GM23338 (cell line): ENCODE data around the gene POU3F1. TPM values are rescaled to one million over a fixed set of nuclear protein-coding genes. Genes with fewer than 3 reads are reported as not detected.

ENCODE experiments used
- ATAC-seq: fragments of 200-7000 bp; cut with Tn5 transposase; 3 replicates; pipeline ENCODE4 v1.9.1; 2020
- DNase-seq: peaks from one replicate; pipeline ENCODE4 v3.0.0-alpha.2; 2015; ENCODE audit warnings: low spot score
- H2AFZ ChIP-seq: fragments of 200-600 bp; sonication (generic); 2 replicates; pipeline ENCODE4 v1.8.0; 2016; ENCODE audit warnings: antibody characterized with exemption, mild to moderate bottlenecking, moderate library complexity
- H3F3A ChIP-seq: fragments of 200-600 bp; sonication (generic); replicated peaks from 2 replicates; pipeline ENCODE4 v1.8.0; 2017; ENCODE audit warnings: antibody characterized with exemption, mixed run types, low read depth
- H3K27ac ChIP-seq: fragments of 200-600 bp; sonication (generic); 2 replicates; pipeline ENCODE4 v1.6.1; 2016; ENCODE audit warnings: low read depth
- H3K27me3 ChIP-seq: fragments of 200-600 bp; sonication (generic); 2 replicates; pipeline ENCODE4 v1.8.0; 2016; ENCODE audit warnings: mild to moderate bottlenecking, mixed run types, moderate library complexity; ENCODE audit not compliant: insufficient read depth
- H3K36me3 ChIP-seq: fragments of 200-600 bp; sonication (generic); 2 replicates; pipeline ENCODE4 v1.8.0; 2016; ENCODE audit warnings: mild to moderate bottlenecking; ENCODE audit not compliant: insufficient read depth
- H3K4me1 ChIP-seq: fragments of 200-600 bp; sonication (generic); 2 replicates; pipeline ENCODE4 v1.8.0; 2016; ENCODE audit warnings: mild to moderate bottlenecking, moderate library complexity; ENCODE audit not compliant: insufficient read depth
- H3K4me2 ChIP-seq: fragments of 200-600 bp; sonication (generic); 2 replicates; pipeline ENCODE4 v1.7.1; 2017; ENCODE audit warnings: mixed run types
- H3K4me3 ChIP-seq: fragments of 200-600 bp; sonication (generic); 2 replicates; pipeline ENCODE4 v1.6.1; 2016; ENCODE audit warnings: mixed run types
- H3K79me2 ChIP-seq: fragments of 200-600 bp; sonication (generic); replicated peaks from 2 replicates; pipeline ENCODE4 v1.8.0; 2017; ENCODE audit warnings: mild to moderate bottlenecking; ENCODE audit not compliant: insufficient read depth
- H3K9me2 ChIP-seq: fragments of 200-600 bp; sonication (generic); 2 replicates; pipeline ENCODE4 v1.8.0; 2017; ENCODE audit not compliant: insufficient read depth
- H4K20me1 ChIP-seq: fragments of 200-600 bp; sonication (generic); replicated peaks from 2 replicates; pipeline ENCODE4 v1.8.0; 2017; ENCODE audit warnings: mild to moderate bottlenecking; ENCODE audit not compliant: insufficient read depth
- H3K27ac Mint-ChIP-seq: 2 replicates; pipeline ENCODE4 v1.8.0; 2020; ENCODE audit warnings: inconsistent platforms, mild to moderate bottlenecking, moderate library complexity, mixed read lengths
- H3K27me3 Mint-ChIP-seq: 3 replicates; pipeline ENCODE4 v1.8.0; 2022; ENCODE audit warnings: low read depth, mild to moderate bottlenecking, moderate library complexity, mixed read lengths, inconsistent platforms; ENCODE audit not compliant: insufficient read depth, poor library complexity
- H3K36me3 Mint-ChIP-seq: 3 replicates; pipeline ENCODE4 v1.8.0; 2021; ENCODE audit warnings: low read depth, mild to moderate bottlenecking, inconsistent platforms, moderate library complexity, mixed read lengths
- H3K4me1 Mint-ChIP-seq: 3 replicates; pipeline ENCODE4 v1.8.0; 2020; ENCODE audit warnings: mild to moderate bottlenecking, inconsistent platforms, mixed read lengths
- H3K4me3 Mint-ChIP-seq: 3 replicates; pipeline ENCODE4 v1.8.0; 2021; ENCODE audit warnings: moderate library complexity, mild to moderate bottlenecking, inconsistent platforms, mixed read lengths
- H3K9me3 Mint-ChIP-seq: 3 replicates; pipeline ENCODE4 v1.8.0; 2020; ENCODE audit warnings: moderate library complexity, mild to moderate bottlenecking, inconsistent platforms, mixed read lengths
- CTCF ChIP-seq, 2 experiments: fragments of 200-600 bp in 1 of 2; sonication (generic) in 1 of 2; conservative IDR thresholded peaks; 2 replicates each; pipeline versions ENCODE4 v1.5.1 to v1.6.1; 2016 to 2017; ENCODE audit warnings: antibody characterized with exemption in 2 of 2, low read depth in 2 of 2, mild to moderate bottlenecking in 2 of 2, moderate library complexity in 1 of 2
- ETS1 ChIP-seq: IDR thresholded peaks from 2 replicates; pipeline ENCODE4 v1.6.1; 2016; ENCODE audit warnings: antibody characterized with exemption
- EZH2 ChIP-seq: fragments of 200-600 bp; sonication (generic); IDR thresholded peaks from one replicate; pipeline ENCODE4 v1.8.0; 2017; ENCODE audit warnings: antibody characterized with exemption, mild to moderate bottlenecking, low read depth; ENCODE audit not compliant: unreplicated experiment
- EZH2phosphoT487 ChIP-seq: fragments of 200-600 bp; sonication (generic); IDR thresholded peaks from one replicate; pipeline ENCODE4 v1.8.1; 2018; ENCODE audit warnings: antibody characterized with exemption; ENCODE audit not compliant: unreplicated experiment
- JUNB ChIP-seq: IDR thresholded peaks from one replicate; pipeline ENCODE4 v1.6.1; 2016; ENCODE audit warnings: antibody characterized with exemption; ENCODE audit not compliant: unreplicated experiment
- STAT1 ChIP-seq: IDR thresholded peaks from one replicate; pipeline ENCODE4 v1.6.1; 2016; ENCODE audit warnings: antibody characterized with exemption; ENCODE audit not compliant: unreplicated experiment
- ZNF331 ChIP-seq: fragments of 250-450 bp; sonication (Bioruptor Pico); IDR thresholded peaks from 2 replicates; pipeline ENCODE4 v1.5.0; 2020; ENCODE audit warnings: low read depth, mild to moderate bottlenecking, moderate library complexity
- polyA plus RNA-seq: library from polyadenylated mRNA; unstranded; fragments of >200 nt; fragmentation: Nextera tagmentation; extraction: Ambion mirVana; gene quantifications from 2 replicates; pipeline ENCODE4 v1.2.1, GENCODE V29; 2016
- total RNA-seq: library from RNA; depleted of rRNA; stranded (reverse); fragments of >200 nt; shearing (Covaris generic); gene quantifications from 2 replicates; pipeline ENCODE4 v1.2.3, GENCODE V29; 2014
- TF ChIP-seq, protein P1 (sequence below): IDR thresholded peaks from one replicate; pipeline ENCODE4 v1.6.1; 2018; ENCODE audit warnings: antibody characterized with exemption; ENCODE audit not compliant: unreplicated experiment

POU3F1 gene
- total and polyA plus RNA-seq, 2 experiments from 2014 or later = 3.6 to 11.5 TPM

DNA sequence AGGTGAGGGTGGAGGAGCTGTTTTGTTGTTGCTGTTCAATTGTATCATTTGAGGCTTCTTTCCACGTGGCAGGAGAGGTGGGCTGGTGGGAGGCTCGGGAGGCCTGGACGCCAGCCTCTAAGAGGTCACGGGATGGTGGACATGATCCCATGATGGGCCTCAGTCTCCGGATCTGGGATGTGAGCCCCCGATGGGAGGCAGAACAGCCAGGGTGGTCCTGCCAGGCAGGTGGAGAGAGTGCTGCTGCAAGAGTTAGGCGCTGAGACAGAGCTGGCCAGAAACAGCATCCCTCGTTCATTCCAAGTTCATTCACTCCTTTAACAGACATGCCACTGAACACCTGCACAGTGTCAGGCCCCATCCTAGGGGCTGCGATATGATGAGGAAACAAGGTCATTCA is 41.1 kb upstream of the POU3F1 start:
- H3K27me3 Mint-ChIP-seq = peaks cover 4% of the 10 kb centered on the region
- no peaks in the 10 kb centered on the region for H4K20me1 ChIP-seq
- H3K4me2 ChIP-seq = no peak overlapping the region
- no peaks in the 10 kb centered on the region for H3K27me3 ChIP-seq
- no peaks in the 10 kb centered on the region; the same call in 2 of the 3 replicates for H3K36me3 Mint-ChIP-seq
- no peaks in the 10 kb centered on the region for H3F3A ChIP-seq
- no peaks in the 10 kb centered on the region for H3K9me3 Mint-ChIP-seq
- no peaks in the 10 kb centered on the region for H3K79me2 ChIP-seq
- no peak for DNase-seq
- no peaks in the 10 kb centered on the region for H3K36me3 ChIP-seq
- peaks cover 57% of the 10 kb centered on the region for H3K4me1 Mint-ChIP-seq
- H3K4me3 ChIP-seq = no peak overlapping the region
- no peak overlapping the region for H3K27ac ChIP-seq
- no peak overlapping the region for H3K27ac Mint-ChIP-seq
- H2AFZ ChIP-seq = no peak overlapping the region
- peaks cover 19% of the 10 kb centered on the region for H3K4me1 ChIP-seq
- TF ChIP-seq STAT1 (no peak), JUNB (no peak), ETS1 (no peak), EZH2 (no peak), CTCF (conservative IDR thresholded peaks at IDR 0.05; ENCODE audit: low read depth in 2 of 2) (no peak), ZNF331 (CRISPR knock-in tag) (no peak), EZH2phosphoT487 (no peak)
- TF ChIP-seq, protein P1, sequence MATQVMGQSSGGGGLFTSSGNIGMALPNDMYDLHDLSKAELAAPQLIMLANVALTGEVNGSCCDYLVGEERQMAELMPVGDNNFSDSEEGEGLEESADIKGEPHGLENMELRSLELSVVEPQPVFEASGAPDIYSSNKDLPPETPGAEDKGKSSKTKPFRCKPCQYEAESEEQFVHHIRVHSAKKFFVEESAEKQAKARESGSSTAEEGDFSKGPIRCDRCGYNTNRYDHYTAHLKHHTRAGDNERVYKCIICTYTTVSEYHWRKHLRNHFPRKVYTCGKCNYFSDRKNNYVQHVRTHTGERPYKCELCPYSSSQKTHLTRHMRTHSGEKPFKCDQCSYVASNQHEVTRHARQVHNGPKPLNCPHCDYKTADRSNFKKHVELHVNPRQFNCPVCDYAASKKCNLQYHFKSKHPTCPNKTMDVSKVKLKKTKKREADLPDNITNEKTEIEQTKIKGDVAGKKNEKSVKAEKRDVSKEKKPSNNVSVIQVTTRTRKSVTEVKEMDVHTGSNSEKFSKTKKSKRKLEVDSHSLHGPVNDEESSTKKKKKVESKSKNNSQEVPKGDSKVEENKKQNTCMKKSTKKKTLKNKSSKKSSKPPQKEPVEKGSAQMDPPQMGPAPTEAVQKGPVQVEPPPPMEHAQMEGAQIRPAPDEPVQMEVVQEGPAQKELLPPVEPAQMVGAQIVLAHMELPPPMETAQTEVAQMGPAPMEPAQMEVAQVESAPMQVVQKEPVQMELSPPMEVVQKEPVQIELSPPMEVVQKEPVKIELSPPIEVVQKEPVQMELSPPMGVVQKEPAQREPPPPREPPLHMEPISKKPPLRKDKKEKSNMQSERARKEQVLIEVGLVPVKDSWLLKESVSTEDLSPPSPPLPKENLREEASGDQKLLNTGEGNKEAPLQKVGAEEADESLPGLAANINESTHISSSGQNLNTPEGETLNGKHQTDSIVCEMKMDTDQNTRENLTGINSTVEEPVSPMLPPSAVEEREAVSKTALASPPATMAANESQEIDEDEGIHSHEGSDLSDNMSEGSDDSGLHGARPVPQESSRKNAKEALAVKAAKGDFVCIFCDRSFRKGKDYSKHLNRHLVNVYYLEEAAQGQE = no peak
- H3K9me2 ChIP-seq = no peaks in the 10 kb centered on the region
- no peak overlapping the region for H3K4me3 Mint-ChIP-seq
- ATAC-seq = no peak

GRCh38 chr1:38085666-38086330 is 39.2 kb upstream of the POU3F1 start:
- H3K9me3 Mint-ChIP-seq = no peaks in the 10 kb centered on the region
- no peaks in the 10 kb centered on the region for H4K20me1 ChIP-seq
- H3K36me3 ChIP-seq = no peaks in the 10 kb centered on the region
- peaks cover 50% of the 10 kb centered on the region for H3K4me1 Mint-ChIP-seq
- no peak overlapping the region for H3K4me3 ChIP-seq
- peaks cover 5% of the 10 kb centered on the region for H3K4me1 ChIP-seq
- no peaks in the 10 kb centered on the region for H3K79me2 ChIP-seq
- no peak overlapping the region for H3K27ac ChIP-seq
- ATAC-seq (no peak), DNase-seq (no peak)
- no peak overlapping the region for H2AFZ ChIP-seq
- no peak overlapping the region for H3K27ac Mint-ChIP-seq
- no peaks in the 10 kb centered on the region for H3K9me2 ChIP-seq
- H3K36me3 Mint-ChIP-seq = no peaks in the 10 kb centered on the region; the same call in 2 of the 3 replicates
- H3K27me3 ChIP-seq = no peaks in the 10 kb centered on the region
- no peak for TF ChIP-seq EZH2phosphoT487
- no peak overlapping the region for H3K4me3 Mint-ChIP-seq
- no peaks in the 10 kb centered on the region for H3F3A ChIP-seq
- peaks cover 4% of the 10 kb centered on the region for H3K27me3 Mint-ChIP-seq
- no peak overlapping the region for H3K4me2 ChIP-seq
